Esophagus squamous epithelium (tissue), 4 donors: Measurements from ENCODE around the gene DHDDS.
"Not testable (repeated sequence)": the region's sequence is repeated elsewhere in the genome, so short reads cannot be mapped to it uniquely, and the experiment has no call there.

Source experiments
- POLR2A ChIP-seq, 4 donors: fragments of 450-650 bp; IDR thresholded peaks; one replicate each; pipeline ENCODE4 v1.6.1; 2017; ENCODE audit warnings: antibody characterized with exemption in 4 of 4, mild to moderate bottlenecking in 4 of 4, moderate library complexity in 3 of 4
- TF ChIP-seq, protein P1 (sequence below), 6 experiments: fragments of 450-650 bp in 4 of 6; fragments of 200-600 bp in 2 of 6; sonication (generic) in 2 of 6; IDR thresholded peaks; one replicate each; pipeline ENCODE4 v1.5.1; 2016 to 2019; ENCODE audit warnings: antibody characterized with exemption in 6 of 6, mild to moderate bottlenecking in 4 of 6, moderate library complexity in 4 of 6

DNA sequence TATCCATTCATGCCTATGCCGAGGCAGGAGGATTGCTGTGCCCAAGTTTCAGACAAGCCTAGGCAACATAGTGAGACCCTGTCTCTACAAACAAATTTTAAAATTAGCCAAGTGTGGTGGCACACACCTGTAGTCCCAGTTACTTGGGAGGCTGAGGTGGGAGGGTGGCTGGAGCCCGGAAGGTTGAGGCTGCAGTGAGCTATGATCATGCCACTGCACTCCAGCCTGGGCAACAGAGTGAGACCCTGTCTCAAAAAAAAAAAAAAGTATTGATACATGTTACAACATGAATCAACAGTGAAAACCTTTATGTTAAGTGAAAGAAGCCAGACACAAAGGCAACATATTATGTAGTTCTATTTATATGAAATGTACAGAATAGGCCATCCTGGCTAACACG lies 47.1 kb upstream of the DHDDS start:
- not testable (repeated sequence) for TF ChIP-seq POLR2A (IDR thresholded peaks at IDR 0.05)
- TF ChIP-seq, protein P1, sequence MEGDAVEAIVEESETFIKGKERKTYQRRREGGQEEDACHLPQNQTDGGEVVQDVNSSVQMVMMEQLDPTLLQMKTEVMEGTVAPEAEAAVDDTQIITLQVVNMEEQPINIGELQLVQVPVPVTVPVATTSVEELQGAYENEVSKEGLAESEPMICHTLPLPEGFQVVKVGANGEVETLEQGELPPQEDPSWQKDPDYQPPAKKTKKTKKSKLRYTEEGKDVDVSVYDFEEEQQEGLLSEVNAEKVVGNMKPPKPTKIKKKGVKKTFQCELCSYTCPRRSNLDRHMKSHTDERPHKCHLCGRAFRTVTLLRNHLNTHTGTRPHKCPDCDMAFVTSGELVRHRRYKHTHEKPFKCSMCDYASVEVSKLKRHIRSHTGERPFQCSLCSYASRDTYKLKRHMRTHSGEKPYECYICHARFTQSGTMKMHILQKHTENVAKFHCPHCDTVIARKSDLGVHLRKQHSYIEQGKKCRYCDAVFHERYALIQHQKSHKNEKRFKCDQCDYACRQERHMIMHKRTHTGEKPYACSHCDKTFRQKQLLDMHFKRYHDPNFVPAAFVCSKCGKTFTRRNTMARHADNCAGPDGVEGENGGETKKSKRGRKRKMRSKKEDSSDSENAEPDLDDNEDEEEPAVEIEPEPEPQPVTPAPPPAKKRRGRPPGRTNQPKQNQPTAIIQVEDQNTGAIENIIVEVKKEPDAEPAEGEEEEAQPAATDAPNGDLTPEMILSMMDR (IDR thresholded peaks at IDR 0.05), result not testable (repeated sequence)
